ENCODE measurements around the gene MAN2B2.

Gene MAN2B2

GRCh38 chr4:6574747-6575502 lies at the start of gene MAN2B2:
TSS of gene MAN2B2 (plus strand) at chr4:6575189. CDS start at chr4:6575211, 22 bp downstream.
- DNase-seq (ENCODE audit: low read depth in 1 of 2, low spot score in 1 of 2) = peak; percentile 60 to 76

DNA sequence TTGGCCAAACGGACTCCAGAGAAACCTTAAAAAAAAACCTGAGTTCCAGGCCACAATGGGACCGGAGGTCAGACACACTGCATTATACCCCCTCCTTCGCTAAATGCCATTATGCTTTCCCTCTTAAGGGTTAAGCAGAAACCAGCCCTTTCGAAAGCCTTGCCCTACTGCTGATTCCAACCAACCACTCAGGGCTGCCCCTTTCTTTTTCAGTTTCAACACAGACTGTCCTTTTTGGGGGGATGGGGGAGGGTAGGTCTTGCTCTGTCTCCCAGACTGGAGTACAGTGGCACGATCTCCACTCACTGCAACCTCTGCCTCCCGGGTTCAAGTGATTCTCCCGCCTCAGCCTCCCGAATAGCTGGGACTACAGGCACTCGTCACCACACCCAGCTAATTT lies 49.5 kb upstream of the MAN2B2 start:
- no peak for DNase-seq (ENCODE audit: low read depth in 1 of 2, low spot score in 1 of 2)

DNA sequence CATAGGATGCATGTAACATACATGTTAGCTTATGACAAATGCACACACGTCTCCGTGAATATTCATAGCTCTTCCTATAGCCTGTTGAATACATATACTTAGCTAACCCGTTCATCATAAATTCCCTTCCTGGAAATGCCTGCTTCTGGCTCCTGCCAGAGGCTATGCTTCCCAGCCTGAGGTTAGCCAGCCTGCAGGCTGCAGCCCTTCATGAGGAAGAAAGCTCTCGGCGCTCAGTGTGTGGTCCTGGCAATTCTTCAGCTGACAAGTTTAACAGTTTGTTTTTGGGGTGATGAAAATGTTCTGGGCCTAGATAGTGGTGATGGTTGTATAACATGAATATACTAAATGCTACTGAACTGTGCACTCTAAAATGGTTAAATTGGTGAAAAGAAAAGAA lies 48.8 kb upstream of the MAN2B2 start:
- no peak for DNase-seq (ENCODE audit: low read depth in 1 of 2, low spot score in 1 of 2)

DNA sequence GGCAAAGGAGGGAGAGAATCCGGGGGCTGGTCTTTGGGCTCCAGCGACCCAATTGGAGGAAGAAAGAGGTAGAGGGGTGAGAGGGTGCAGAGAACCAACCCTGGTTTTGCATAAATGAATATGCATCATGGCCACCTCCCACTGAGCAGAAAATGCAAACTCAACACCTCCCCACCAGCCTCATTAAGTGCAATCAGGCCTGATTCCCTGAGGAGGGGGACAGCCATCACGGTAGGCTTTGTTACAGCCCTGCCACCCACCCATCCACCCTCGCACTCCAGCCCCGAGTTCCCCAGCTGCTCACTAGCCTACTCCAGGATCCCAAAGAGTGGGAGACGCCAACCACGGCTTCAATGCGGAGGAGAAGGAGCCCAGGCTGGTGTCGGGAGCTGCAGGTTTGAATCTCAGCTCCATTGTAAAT lies 48.3 kb upstream of the MAN2B2 start:
- DNase-seq (ENCODE audit: low read depth in 1 of 2, low spot score in 1 of 2) = no peak

GRCh38 chr4:6527259-6527658 lies 47.7 kb upstream of the MAN2B2 start:
- no peak for DNase-seq (ENCODE audit: low read depth in 1 of 2, low spot score in 1 of 2)

DNA sequence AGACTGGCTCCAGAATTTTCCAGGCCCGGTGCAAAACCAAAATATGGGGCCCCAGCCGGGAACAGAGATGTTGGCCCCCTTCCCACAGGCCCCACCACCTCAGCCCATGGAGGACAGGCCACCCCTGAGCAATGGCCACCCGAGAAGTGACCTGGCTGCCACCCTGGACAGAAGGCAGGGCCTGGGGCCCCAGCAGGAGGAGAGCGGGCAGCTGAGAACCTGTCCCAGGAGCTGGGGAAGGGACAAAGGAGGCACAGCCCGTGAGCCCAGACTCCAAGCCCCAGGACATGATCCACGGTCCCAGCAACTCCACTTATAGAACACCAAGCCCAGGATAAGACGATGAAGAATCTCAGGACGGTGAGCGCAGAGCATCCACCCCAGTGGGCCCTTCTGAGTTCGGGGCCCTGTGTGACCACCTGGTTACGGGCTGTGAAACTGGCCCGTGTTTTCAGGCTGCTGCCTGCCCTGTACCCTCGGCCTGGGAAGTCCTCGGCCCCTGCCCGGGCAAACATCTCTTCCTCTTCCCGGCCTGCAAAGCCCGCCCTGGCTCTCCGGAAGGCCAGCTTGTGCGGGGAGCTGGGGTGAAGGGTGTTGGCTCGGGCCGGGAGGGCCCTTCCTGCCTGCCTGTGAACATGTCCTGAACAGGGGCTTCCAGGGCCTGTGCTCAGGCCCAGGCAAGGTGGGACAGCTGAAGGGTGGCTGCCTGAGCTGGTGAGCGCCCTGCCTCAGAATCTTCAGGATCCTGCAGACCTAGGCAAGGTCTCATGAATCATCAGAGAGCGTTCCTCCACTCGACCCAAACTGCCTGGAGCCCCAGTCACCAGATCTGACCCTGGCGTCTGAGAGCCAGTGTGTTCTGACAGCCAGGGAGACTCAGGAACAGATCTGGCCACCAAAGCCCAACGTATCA lies 47.0 kb upstream of the MAN2B2 start:
- no peak for DNase-seq (ENCODE audit: low read depth in 1 of 2, low spot score in 1 of 2)

GRCh38 chr4:6529021-6529420 lies 46.0 kb upstream of the MAN2B2 start:
- DNase-seq (ENCODE audit: low read depth in 1 of 2, low spot score in 1 of 2) = no peak

GRCh38 chr4:6530301-6530700 lies 44.7 kb upstream of the MAN2B2 start:
- no peak for DNase-seq (ENCODE audit: low read depth in 1 of 2, low spot score in 1 of 2)

DNA sequence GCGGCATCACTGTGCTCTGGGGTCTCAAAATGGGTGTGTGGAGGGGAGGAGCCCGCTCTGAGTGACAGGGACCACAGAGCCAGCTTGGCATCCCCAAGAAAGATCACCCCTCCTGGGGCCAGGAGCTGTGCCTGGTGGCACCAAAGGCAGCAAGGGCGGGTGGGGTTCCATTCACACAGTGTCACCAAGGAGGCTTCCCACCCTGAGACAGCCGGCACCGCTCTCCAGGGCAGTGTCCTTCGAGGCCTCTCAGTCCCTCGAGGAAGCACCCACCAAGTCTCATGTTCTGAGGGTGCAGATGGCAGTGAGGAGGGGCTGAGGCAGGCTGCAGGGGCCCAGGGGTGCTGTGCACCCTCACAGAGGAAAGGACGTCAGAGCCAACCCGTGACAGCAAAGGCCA lies 44.0 kb upstream of the MAN2B2 start:
- DNase-seq (ENCODE audit: low read depth in 1 of 2, low spot score in 1 of 2) = no peak

DNA sequence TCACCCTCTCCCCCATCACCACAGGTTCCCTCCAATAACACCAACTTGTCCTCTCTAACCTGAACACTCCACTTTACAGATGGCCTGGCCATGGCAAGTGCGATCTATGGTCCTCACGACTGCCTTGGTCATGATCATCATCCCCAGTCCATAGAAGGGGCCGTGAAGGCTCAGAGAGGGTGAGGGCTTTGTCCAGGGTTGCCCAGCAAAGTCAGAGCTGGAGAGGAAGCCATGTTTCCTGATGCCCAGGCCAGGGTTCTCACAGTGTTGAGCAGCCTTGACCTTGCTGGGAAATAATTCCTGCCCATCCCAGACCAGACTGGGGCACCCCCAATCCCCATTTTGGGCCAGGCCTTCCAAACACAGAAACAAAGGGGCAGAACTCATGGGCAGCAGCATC lies 42.9 kb upstream of the MAN2B2 start:
- DNase-seq (ENCODE audit: low read depth in 1 of 2, low spot score in 1 of 2) = no peak

DNA sequence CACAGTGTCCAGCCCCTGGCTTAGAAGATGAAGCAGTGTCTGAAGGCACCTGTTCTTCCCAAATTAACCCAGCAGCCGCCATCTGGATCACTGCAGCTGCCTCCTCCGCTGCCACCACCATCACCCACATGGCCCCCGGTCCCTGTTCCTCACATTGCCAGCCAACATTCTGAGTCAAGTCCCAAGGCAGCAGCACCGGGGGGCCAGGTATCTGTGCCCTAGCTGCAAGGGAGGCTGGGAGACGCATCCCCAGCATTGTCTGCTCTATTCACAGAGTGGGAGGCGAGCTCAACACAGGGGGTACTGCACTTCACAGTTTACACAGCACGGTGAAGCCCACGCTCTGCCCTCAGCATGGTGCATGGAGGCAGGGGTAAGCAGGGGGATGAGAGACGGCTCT lies 42.3 kb upstream of the MAN2B2 start:
- DNase-seq (ENCODE audit: low read depth in 1 of 2, low spot score in 1 of 2) = no peak

GRCh38 chr4:6534050-6534449 lies 40.9 kb upstream of the MAN2B2 start:
- DNase-seq (ENCODE audit: low read depth in 1 of 2, low spot score in 1 of 2) = no peak

DNA sequence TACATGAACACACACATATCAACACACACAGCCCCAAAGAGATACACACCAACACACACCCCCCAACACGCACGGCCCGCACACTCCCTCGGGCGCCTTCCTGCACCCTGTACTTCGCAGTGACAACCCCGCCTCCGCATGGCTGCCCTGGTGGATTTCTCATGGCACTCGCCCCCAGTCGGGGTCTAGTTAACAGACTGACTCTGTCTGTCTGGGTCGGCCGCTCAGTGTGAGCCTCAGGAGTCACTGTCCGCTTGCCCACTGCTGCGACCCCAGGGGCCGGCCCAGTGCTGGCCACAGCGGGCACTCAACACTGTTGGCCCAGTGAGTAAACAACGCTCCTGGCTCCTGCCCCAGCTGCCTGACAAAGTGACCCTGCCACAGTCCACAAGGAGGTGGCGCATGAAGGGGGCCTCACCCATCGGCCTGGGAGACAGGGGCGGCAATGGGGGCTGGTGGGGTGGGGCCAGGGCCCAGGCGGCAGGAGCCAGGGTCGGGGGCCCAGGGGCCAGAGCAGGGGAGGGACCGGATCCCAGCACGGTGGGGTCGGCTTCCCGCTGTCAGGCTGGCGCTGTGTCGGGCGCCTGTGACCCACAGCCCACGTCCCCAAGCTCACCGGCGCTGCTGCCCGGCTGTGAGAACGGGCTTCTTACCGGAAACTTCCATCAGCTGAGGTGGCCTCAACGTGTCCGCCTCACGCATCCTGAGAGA lies 40.2 kb upstream of the MAN2B2 start:
- no peak for DNase-seq (ENCODE audit: low read depth in 1 of 2, low spot score in 1 of 2)

- no peak for DNase-seq (ENCODE audit: low read depth in 1 of 2, low spot score in 1 of 2)
Measured at GRCh38 chr4:6535329-6535692, 39.7 kb upstream of the MAN2B2 start.

GRCh38 chr4:6535706-6536105 lies 39.3 kb upstream of the MAN2B2 start:
- no peak for DNase-seq (ENCODE audit: low read depth in 1 of 2, low spot score in 1 of 2)

GRCh38 chr4:6538111-6538510 lies 36.9 kb upstream of the MAN2B2 start:
- DNase-seq (ENCODE audit: low read depth in 1 of 2, low spot score in 1 of 2) = no peak

GRCh38 chr4:6538575-6538974 lies 36.4 kb upstream of the MAN2B2 start:
- no peak for DNase-seq (ENCODE audit: low read depth in 1 of 2, low spot score in 1 of 2)

DNA sequence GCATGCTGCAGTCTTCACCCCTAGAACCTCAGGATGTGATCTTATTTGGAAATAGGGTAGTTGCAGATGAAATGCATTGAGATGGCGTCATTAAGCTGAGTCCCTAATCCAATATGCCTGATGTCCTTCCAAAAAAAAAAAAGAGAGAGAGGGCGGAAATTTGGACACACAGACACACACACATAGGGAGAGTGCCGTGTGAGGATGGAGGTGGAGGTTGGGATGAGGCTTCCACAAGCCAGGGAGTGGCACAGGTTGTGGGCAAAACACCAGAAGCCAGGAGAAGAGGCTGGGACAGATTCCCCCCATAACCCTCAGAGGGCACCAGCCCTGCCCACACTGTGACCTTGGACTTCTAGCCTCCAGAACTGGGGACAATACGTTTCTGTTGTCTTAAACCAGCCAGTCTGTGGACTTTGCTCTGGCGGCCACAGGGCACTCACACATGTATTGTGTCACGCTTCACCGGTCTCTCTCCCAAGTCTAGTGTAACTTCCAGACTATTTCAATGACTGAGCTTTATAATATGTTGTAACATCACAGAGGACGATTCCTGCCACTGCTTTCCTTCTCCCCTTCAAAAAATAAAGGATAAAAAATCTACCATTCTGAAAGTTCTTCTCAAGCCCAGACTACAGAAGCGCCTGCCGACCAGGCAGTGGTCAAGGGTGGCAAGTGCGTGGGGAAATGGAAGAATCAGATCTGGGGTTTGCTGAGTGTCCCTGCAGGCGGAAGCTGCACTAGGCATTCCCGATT lies 35.8 kb upstream of the MAN2B2 start:
- DNase-seq (ENCODE audit: low read depth in 1 of 2, low spot score in 1 of 2) = no peak

GRCh38 chr4:6540879-6541278 lies 34.1 kb upstream of the MAN2B2 start:
- DNase-seq (ENCODE audit: low read depth in 1 of 2, low spot score in 1 of 2) = no peak

DNA sequence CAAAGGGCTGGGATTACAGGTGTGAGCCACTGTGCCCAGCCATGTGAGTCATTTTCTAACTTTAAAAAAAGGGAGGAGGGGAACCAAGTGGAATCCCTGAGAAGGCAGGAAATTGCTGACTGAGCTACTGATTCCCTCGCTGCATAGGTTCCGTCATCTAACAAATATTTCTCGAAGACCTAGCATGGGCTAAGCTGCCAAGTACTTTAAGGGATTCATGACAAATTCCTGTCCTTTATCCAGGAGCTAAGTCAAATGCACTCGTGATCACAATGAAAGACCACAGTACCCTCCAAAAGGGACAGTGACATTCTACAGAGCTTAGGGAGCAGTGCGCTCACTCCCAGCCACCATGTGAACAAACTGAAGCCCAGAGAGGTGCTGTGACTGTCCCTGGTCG lies 33.2 kb upstream of the MAN2B2 start:
- no peak for DNase-seq (ENCODE audit: low read depth in 1 of 2, low spot score in 1 of 2)

GRCh38 chr4:6542951-6543350 lies 32.0 kb upstream of the MAN2B2 start:
- no peak for DNase-seq (ENCODE audit: low read depth in 1 of 2, low spot score in 1 of 2)

Measured in activated T-helper 1 cell treated with anti-CD3 and anti-CD28 coated beads, Interleukin-2, amount 50 U/mL, for 16 hours (primary cell).